HG03097 (cell line): ENCODE results near the gene ITPKC.
A peak's percentile ranks its signal among the peaks of the same experiment; 100 is the strongest.

Experiments used
- ATAC-seq: cut with Tn5 transposase; IDR thresholded peaks from one replicate; pipeline ENCODE4 v1.9.1; 2021; ENCODE audit not compliant: unreplicated experiment, low FRiP score

The ITPKC gene

DNA sequence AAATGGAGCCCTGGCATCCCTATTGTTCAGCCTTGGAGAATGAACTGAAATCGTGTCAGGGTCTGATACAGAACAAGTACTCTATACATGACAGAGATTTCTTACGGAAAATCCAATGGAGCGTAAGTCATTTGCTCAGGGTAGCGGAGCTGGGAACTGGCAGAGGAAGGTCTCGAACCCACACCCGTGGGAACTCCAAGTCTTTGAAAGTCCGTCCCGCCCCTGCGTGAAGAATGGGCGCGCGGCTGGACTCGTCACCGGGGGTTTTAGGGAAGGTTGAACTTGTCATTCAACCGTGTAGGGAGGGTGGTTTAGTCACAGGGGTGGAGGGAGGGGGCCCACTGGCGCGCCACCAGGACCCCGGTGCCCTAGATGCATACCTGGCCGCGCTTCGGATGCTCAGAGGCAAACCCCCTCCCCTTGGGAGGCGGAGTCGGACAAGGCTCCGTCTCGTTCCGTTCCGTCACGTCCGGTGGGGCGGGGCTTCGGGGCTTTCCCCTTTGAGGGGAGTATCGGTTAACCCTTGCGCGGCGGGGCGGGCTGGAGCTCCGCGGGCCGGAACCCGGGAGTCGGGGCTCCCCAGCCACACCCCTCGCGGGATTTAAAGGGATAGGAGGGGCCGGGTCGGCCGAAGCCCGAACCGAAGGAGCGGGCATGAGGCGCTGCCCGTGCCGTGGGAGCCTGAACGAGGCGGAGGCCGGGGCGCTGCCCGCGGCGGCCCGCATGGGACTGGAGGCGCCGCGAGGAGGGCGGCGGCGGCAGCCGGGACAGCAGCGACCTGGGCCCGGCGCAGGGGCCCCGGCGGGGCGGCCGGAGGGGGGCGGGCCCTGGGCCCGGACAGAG, at the start of gene ITPKC, which contains the start of gene COQ8B:
ITPKC (plus strand) TSS at position 631 of the 843 bp plus-strand sequence; CDS start at position 655, 24 bp downstream.
COQ8B (minus strand) TSS at position 405 of the 843 bp plus-strand sequence. CDS start 2,254 bp downstream, outside the sequence.
- peak; percentile 74 for ATAC-seq

DNA sequence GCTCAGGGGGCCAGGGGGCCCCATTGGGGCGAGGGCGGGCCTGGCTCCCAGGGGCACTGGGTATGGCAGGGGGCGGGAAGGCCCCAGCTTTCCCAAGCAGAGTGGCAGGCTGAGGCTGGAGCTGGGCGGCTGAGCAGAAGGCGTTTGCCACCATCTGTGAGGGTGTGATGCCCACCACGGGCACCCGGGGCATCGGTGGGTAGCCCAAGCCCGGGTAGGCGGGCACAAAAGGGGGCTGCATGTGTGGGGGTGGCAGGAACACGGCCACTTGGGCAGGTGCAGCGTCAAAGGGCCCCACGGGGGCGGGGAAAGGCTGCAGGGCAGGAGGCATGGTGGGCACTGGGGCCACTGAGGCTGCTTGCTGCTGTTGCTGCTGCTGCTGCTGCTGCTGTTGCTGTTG, 49.3 kb upstream of the ITPKC start:
- no peak for ATAC-seq

DNA sequence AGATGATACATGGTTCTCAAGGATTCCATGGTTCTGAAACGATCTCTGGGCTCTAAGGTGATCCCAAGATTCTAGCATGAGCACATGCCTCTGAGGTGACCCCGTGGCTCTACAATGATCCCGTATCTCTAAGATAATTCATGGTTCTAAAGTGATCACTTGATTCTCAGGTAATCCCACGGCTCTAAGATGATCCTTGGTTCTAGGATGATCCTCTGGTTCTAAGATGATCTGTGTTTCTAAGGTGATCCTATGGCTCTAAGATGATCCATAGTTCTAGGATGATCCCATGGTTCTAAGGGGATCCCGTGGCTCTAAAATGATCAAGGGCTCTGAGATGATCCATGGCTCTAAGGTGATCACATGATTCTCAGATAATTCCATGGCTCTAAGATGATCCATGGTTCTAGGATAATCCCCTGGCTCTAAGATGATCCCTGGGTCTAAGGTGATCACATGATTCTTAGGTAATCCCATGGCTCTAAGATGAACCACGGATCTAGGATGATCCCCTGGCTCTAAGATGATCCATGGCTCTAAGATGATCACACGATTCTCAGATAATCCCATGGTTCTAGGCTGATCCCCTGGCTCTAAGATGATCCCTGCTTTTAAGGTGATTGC, 47.8 kb upstream of the ITPKC start:
- ATAC-seq: no peak

DNA sequence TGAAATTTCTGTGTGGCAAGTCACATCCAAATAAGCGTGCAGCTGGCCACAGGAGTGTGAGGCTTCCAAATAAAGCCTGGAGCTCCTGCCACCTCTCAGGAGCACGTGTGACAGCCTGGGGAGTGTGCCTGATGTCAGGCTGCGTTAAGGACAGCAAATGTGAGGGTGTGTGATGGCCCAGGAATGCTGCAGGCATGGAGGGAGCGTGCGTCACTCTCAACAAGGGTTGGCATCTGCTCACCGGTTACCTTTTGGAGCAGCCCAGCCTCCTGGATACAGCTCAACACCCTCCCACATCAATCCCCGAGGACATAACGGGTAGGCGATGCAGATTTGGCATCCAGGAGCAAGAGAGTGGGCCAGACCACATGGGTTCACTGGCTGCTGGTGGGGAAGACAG, 45.5 kb upstream of the ITPKC start:
- ATAC-seq: no peak

DNA sequence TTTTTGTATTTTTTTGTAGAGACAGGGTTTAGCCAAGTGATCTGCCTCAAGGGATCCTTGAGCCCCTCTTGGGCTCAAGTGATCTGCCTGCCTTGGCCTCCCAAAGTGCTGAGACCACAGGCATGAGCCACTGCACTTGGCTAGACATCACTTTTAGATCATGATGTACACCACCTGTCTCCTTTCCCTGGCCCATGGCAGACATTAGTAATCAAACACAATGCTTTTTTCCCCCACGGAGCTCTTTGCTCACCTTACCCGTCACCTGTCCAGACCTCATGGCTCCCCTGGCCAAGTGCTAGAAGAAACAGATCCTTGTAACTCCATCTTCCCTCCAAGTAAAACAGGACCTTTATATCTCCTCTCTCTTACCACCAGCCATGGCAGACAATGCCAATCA, 44.9 kb upstream of the ITPKC start:
- no peak for ATAC-seq

DNA sequence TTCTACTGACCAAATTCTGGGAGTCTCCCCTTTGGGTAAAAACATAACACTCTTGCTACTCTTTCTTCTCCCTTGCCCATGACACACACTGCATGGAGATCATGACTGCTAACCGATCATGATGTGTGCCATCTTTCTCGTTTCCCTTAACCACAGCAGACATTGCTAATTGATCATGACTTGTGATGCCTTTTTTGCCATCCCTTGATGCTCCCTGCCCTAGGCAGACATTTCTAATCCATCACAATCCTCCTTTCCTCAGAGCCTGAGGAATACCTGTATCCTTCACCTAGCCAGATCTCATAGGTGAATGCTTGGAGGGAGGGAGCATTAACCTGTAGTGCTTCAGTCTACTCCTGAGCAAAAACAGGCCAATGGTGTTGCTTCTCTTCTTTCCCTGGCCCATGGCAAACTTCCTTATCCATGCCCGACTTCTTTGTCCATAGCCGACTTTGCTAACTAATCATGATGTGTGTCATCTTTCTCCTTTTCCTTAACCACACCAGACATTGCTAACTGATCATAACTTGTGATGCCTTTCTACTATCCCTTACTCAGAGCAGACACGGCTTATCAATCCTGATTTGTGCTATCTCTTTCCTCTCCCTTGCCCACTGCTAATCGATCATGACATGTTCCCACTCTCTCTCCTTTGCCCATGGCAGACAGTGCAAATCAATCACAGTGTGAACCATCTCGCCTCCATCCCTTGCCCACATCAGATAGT, 44.2 kb upstream of the ITPKC start:
- ATAC-seq: no peak

DNA sequence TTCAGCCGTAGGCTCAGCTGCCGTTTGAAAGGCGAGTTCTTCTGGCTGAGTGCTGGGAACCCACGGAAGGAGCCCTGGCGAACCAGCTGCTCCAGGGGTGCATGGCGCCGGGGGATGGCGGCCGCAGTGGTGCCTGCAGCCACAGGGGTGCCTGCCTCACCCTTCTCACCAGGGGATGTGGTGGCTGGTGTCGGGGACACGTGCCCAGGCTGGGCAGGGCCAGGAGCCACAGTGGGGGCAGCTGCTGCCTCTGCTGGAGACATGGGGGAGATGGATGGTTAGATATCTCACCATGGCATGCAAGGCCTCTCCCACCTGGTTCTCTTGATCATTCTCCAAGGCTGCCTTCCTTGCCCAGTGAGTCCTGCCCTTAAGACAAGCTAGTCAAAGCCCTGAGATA, 43.5 kb upstream of the ITPKC start:
- ATAC-seq: no peak

DNA sequence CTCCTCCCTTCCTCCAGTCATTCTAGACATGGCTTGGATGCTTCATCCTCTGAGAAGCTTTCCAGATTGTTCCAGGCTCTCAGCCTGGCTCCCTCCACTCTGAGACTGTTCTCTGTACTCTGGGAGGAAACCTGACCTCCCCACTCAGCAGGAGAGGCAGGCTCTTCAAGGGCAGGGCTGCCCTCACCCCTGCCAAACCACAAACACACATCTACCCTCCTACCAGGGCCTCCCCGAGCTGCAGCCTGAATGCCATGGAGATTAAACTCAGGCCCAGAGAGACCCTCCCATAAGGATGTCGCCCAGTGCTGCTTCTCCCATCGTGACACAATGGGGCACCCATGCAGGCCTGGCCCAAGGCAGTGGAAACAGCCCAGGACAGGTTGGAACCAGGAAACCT, 42.6 kb upstream of the ITPKC start:
- no peak for ATAC-seq

DNA sequence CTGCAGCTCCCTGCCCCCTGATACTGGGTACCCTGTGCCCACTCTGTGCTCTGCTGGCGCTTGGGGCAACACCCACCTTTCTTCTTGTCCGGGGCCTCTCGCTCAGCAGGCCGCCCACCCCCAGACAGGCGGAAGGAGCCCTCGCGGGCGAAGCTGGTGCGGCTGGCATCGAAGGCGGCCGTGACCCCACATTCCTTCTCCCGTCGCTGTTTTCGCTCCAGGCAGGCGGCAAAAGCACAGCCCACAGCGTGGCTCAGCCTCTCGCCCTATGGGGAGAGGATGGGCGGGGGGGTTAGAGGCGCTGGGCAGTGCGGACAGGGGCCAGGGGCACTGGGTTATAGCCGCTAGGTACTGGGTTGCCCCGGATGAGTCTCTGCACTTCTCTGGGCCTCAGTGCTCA, 39.8 kb upstream of the ITPKC start:
- ATAC-seq: no peak

DNA sequence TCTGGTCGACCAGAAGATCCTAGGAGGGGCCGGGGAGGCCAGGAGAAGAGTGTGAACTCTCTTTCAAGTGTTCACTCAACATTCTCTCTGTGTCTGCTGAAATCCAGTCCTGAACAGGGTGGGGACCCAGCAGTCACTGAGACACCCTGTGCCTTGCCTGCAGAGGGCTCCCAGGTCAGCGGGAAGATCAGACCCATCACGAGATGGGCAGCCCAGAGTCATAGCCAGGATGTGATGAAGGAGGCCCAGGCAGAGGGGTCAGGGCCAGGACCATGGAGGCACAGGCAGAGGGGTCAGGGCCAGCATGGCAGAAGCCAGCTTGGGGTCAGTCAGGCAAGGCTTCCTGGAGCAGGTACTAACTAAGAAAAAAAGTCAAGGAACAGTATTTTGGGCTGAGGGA, 35.9 kb upstream of the ITPKC start:
- no peak for ATAC-seq

DNA sequence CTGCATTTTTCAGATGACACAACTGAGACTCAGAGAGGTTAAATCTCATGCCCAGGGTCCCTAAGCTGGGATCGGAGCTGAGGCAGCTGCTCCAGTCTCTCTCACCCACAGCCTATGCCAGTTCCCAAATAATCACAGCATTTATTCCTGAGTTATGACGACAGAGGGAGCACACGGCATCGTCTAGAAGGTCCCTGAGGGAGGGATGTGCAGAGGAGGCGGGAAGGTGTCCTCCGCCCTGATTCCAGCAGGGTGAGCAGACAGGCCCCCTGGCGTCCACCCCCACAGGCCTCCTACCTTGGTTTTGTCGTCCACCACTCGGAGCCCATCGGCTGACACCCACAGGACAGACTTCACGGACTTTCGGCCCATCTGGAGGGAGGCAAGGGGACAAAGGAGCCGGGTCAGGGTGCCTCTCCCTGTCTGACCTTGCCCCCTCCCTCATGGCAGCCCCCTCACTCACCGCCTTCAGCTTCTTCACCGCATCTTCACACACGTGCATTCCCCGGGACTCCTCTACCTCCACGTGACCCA, 34.4 kb upstream of the ITPKC start:
- no peak for ATAC-seq

DNA sequence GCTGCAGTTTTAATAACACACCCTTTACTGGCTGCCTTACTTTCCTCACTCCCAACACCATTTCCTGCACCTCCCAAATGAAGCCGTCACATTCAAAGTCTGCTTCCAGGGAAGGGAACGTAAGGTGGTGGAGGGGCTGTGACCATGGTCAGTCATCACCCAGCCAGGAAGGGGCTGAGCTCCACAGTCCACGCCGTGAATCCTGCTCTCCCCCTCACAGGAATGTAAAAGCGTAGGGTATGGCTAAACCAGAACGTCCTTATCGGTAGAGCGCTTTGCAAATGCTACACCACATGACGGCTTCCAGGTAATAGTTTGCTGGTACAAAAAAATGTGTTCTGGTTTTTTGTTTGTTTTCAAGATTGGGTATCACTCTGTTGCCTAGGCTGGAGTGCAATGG, 33.5 kb upstream of the ITPKC start:
- ATAC-seq: no peak

DNA sequence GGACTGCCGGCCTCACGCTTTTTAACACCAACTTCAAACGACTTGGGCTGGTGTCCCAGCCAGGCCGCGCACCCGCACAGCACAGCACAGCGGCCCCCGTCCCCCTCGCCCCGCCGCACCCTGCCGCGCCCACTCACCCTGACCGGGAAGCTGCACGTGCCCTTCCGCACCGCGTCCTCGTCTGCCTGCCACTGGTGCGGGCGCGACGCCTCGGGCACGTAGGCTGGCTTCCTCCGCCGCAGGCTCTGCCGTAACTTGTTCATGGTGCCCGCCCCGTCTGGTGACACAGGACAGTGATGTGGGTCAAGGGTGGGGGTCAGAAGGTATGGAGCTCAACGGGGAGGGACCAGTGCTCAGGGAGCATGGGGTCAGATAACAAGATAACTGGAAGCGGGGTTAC, 32.6 kb upstream of the ITPKC start:
- ATAC-seq: no peak

DNA sequence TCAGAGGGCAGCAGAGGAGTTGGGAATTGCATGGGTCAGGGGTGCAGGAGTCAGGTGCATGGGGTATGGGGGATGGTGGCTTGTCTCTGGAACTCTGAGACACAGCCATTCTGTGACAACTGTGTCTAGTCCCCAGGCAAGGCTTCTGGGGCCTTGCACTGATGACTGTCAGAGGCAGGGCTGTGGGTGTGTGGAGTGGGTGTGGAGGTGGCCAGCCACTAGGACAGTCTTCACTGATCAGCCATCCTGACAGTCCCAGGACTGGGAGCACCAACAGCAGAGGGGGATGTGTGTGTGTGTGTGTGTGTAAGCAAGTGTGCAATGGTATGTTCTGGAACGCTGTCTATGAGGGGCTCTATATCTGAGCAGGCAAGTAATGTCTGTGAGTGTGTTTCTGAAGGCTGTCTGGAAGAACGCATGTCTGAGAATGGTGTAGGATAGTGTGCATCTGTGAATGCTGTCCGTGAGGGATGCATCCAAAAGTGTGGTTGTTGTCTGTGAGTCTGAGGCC, 31.8 kb upstream of the ITPKC start:
- no peak for ATAC-seq

DNA sequence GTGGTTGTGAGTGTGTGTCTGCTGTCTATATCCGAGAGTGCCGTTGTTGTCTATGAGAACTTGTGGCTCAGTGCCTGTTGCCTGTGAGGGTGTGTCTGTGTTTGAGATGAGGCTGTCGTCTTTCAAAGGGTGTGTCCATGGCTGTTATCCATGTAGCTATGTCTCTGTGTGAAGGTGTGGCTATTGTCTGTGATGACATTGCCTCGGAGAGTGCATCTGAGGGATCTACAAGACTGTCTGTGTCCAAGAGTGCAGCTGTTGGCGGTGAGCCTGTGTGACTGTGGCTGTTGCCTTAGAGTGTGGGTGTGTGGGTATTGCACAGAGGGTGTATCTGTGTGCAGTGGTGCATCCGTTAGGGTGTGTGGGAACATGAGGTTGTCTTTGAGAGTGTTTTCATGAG, 31.3 kb upstream of the ITPKC start:
- no peak for ATAC-seq

DNA sequence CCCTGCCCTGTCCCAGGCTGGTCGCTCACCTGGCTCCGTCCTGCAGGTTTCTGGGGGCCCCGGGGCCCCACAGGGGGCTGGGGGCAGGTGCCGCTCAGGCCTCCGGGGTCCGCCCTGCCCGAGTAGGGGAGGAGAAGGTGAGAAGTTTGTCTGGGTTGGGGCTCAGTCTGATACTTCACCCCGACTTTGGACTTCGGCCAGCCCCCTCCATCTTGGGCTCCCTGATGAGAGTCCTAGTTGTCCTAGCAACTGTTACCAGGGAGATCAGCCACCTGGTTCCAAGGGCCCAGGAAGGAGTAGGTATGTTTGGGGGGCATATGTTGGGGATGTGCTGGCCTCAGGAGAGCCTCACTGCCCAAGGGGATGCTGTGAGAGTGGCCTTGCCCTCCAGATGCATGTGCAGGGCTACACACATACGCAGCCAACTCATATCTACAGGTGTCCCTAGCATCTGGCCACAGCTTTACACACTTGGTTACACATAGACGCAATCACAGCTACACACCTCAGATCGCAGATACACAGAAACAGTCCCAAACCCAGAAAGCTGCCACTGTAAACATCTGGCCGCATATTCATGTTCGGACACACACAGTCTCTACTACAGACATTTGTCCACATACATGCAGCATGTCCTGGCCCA, 29.9 kb upstream of the ITPKC start:
- no peak for ATAC-seq

DNA sequence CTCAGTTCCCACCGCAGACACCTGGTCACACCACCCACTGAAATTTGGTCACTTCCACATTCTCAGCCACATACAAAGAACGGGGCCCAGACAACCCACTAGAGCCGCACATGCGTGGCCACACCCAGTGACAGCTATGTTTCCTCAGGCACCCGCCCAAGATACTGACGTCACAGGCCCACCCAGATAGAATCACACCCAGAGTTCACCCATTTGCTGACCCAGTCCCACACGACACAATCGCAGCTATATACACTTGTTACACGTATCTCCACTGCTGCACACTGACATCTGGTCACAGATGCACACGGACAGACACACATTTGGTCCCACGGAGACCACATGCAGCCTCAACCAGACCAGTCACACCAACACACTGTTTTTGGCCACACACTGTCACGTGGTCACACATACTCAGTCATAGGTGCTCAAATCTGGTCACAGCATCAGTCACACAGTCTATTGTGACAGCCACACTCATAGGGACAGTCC, 29.3 kb upstream of the ITPKC start:
- no peak for ATAC-seq

DNA sequence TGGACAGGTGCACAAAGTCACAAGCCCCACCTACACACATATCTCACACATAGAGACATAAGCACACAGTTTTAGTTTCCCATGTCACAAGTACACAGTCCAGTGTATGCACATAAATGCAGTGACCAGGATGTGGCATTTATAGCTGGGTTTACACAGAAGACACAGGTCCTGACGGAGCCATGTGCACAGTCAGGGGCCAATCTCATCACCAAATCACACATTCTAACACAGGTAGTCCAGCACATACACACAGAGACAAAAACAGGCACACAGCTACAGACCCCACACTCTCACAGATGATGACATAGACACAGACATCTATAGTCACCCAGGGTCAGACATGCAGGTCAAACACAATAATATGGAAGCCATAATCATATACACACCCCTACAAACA, 28.6 kb upstream of the ITPKC start:
- ATAC-seq: no peak

DNA sequence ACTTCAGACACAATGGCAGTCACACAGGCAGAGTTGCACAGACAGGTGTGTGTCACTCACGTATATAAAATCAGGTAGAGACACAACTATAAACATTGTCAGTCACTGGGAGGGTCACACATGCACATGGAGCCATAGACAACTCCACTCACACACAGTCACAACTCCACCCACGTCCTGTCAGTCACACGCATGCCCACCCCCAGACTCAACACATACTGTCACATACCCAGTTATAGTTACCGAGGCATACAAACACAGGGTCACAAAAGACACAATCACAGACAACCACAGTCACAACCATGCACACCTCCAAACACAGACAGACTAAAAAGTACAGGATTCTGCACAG, 27.9 kb upstream of the ITPKC start:
- no peak for ATAC-seq

DNA sequence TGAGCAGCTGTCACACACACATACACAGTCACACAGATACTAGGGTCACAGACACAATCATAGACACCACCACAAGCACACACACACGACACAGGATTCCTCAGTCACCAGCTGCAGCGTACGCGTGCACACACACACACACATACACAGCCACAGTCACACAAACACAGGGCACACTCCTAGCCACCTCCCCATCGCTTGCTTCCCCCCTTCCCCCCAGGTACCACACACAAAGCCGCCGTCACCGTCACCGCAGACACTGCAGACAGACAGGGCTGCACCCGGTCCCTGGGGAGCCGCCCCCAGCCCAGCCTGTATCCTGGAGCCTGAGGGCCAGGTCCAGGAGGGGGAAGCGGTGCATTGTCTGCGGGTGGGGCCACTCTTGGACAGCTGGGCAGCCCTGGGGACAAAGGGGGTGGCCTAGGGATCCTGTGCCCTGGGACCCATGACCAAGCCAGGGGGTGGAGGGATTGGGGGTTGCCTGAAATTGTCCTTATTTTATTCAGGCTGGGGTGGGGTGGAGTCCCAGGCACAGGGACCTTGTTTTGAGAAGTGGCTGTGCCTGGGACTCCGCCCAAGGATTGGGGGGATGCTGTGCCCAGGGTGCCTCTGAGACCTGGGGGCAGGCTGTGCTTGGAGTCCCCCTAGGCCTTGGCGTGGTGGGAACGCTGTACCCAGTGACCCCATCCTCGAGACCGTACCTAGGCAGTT, 27.4 kb upstream of the ITPKC start:
- no peak for ATAC-seq
